Chondrocyte (in vitro differentiated cells): ENCODE measurements around the gene URB1. TPM values are rescaled to one million over a fixed set of nuclear protein-coding genes. Genes with fewer than 3 reads are reported as not detected.

Experiments
- DNase-seq: peaks from one replicate; pipeline ENCODE4 v3.0.0; 2021; ENCODE audit warnings: mixed read lengths, low spot score
- H3K27ac Mint-ChIP-seq: one replicate; pipeline ENCODE4 v1.8.0; 2021; ENCODE audit warnings: mild to moderate bottlenecking, moderate library complexity, mixed read lengths; ENCODE audit not compliant: unreplicated experiment
- H3K27me3 Mint-ChIP-seq: 2 replicates; pipeline ENCODE4 v1.8.0; 2021; ENCODE audit warnings: low read depth, mixed read lengths
- H3K36me3 Mint-ChIP-seq: 2 replicates; pipeline ENCODE4 v1.8.0; 2021; ENCODE audit warnings: low read depth, mixed read lengths
- H3K4me1 Mint-ChIP-seq: 2 replicates; pipeline ENCODE4 v1.8.0; 2021; ENCODE audit warnings: low read depth, mild to moderate bottlenecking, mixed read lengths
- H3K4me3 Mint-ChIP-seq: one replicate; pipeline ENCODE4 v1.8.0; 2021; ENCODE audit warnings: mild to moderate bottlenecking, moderate library complexity, mixed read lengths; ENCODE audit not compliant: unreplicated experiment
- H3K9me3 Mint-ChIP-seq: 2 replicates; pipeline ENCODE4 v1.8.0; 2021; ENCODE audit warnings: low read depth, mixed read lengths
- total RNA-seq: library from RNA; stranded (reverse); gene quantifications from 3 replicates; pipeline ENCODE4 v1.2.1, GENCODE V29; 2021
- TF ChIP-seq, protein P1 (sequence below): fragments of 200-600 bp; sonication (generic); IDR thresholded peaks from 2 replicates; pipeline ENCODE4 v1.5.0; 2021; ENCODE audit warnings: antibody characterized with exemption, mild to moderate bottlenecking, moderate library complexity

Gene URB1
- total RNA-seq, 1 donor from 2014 or later, result 15.1 TPM

DNA sequence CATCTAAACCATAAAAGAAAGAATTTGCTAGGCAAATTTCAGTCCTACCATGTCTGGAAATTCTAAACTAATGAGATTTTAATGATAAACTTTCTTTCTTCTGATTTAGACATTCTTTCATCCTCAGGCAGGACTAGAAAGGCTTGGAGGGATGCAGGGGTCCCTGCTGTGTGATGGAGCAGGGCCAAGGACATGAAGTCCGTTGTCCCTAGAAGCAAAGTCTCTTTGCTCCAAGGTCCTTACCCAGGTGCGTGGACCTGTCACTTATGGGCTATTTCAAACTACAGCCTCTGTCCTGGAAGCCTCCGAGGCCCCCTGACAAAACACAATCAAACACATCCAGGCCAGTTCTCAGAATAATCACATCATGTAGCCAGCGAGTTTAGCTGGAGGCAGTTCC lies 26.6 kb downstream of the URB1 start:
- H3K4me3 Mint-ChIP-seq, result no peak overlapping the region
- no peaks in the 10 kb centered on the region for H3K9me3 Mint-ChIP-seq
- TF ChIP-seq, protein P1, sequence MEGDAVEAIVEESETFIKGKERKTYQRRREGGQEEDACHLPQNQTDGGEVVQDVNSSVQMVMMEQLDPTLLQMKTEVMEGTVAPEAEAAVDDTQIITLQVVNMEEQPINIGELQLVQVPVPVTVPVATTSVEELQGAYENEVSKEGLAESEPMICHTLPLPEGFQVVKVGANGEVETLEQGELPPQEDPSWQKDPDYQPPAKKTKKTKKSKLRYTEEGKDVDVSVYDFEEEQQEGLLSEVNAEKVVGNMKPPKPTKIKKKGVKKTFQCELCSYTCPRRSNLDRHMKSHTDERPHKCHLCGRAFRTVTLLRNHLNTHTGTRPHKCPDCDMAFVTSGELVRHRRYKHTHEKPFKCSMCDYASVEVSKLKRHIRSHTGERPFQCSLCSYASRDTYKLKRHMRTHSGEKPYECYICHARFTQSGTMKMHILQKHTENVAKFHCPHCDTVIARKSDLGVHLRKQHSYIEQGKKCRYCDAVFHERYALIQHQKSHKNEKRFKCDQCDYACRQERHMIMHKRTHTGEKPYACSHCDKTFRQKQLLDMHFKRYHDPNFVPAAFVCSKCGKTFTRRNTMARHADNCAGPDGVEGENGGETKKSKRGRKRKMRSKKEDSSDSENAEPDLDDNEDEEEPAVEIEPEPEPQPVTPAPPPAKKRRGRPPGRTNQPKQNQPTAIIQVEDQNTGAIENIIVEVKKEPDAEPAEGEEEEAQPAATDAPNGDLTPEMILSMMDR, result no peak
- peaks cover 34% of the 10 kb centered on the region for H3K36me3 Mint-ChIP-seq
- no peak for DNase-seq
- H3K4me1 Mint-ChIP-seq, result peaks cover 32% of the 10 kb centered on the region
- no peak overlapping the region for H3K27ac Mint-ChIP-seq
- H3K27me3 Mint-ChIP-seq, result no peaks in the 10 kb centered on the region

DNA sequence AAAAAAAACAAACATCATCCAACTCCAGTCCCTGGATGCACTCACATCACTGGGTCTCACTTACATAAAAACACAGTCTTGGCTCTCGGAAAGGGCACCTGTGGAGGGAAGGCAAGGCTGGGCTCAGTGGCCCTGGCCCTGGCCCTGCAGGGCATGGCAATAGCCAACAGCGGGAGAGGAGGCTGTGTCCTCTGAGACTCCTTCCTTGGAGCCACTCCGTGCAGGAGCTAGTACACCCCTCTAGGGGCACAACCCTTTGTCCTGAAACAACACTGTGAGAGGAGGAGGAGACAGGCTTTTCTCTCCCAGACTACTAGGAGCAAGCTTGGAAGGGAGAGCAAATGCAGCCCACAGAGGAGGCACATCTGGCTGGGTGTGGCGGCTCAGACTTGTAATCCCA lies 28.0 kb downstream of the URB1 start:
- H3K4me1 Mint-ChIP-seq, result peaks cover 26% of the 10 kb centered on the region
- peaks cover 46% of the 10 kb centered on the region for H3K36me3 Mint-ChIP-seq
- H3K27me3 Mint-ChIP-seq, result no peaks in the 10 kb centered on the region
- TF ChIP-seq, protein P1, result peak; percentile 41
- no peaks in the 10 kb centered on the region for H3K9me3 Mint-ChIP-seq
- no peak overlapping the region for H3K4me3 Mint-ChIP-seq
- no peak for DNase-seq
- H3K27ac Mint-ChIP-seq, result peak overlapping the region; percentile 93

DNA sequence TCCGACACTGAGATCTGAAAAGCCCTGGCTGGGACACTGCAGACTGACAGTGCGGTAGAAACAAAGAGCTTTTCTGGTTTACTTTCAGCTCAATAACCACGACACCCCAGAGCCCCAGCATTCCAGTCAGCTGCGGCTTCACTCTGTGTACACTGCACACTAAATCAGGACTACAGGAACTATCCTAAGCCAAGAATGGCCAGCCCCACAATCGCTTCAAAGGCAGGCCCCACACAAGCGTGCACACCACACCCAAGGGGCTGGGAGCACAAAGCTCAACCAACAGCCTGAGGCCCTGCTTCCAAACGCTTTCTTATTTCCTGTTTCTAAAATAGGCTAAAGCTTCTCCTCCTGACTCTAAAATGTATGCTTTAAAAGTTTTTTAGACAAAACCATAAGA lies 28.4 kb downstream of the URB1 start:
- TF ChIP-seq, protein P1, result no peak
- DNase-seq, result no peak
- Mint-ChIP-seq H3K27ac (peak overlapping the region; percentile 93), H3K9me3 (no peaks in the 10 kb centered on the region), H3K4me3 (no peak overlapping the region), H3K27me3 (no peaks in the 10 kb centered on the region), H3K36me3 (peaks cover 48% of the 10 kb centered on the region), H3K4me1 (peaks cover 26% of the 10 kb centered on the region)

DNA sequence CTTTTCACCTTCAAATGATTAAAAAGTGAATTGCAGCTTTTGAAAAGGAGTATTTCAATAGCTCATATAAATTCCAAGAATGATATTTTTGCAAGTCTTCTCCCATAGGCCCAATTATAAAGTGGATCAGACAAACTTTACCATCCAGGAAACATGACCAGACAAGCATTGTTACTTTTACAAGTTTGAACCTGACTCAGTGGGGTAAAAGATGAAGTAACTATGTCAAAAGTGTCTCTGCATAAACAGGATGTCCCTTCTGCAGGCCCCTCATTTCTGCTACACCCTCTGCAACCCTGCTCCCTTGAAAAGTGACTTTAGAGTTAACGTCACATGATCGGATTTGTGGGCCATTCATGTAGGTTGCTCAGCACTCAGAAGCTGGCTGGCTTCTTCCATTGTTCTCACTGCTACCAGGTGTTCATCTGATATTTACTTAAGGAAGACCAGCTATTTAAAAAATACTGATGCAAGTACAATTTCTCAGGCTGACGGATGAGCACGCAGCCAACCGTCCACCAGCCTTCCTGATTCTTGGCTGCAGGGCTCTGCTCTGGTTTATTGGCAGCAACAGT lies 32.3 kb downstream of the URB1 start:
- no peak for DNase-seq
- Mint-ChIP-seq H3K27me3 (no peaks in the 10 kb centered on the region), H3K4me1 (peaks cover 14% of the 10 kb centered on the region), H3K27ac (no peak overlapping the region), H3K4me3 (no peak overlapping the region), H3K36me3 (peaks cover 48% of the 10 kb centered on the region), H3K9me3 (no peaks in the 10 kb centered on the region)
- TF ChIP-seq, protein P1, result no peak

DNA sequence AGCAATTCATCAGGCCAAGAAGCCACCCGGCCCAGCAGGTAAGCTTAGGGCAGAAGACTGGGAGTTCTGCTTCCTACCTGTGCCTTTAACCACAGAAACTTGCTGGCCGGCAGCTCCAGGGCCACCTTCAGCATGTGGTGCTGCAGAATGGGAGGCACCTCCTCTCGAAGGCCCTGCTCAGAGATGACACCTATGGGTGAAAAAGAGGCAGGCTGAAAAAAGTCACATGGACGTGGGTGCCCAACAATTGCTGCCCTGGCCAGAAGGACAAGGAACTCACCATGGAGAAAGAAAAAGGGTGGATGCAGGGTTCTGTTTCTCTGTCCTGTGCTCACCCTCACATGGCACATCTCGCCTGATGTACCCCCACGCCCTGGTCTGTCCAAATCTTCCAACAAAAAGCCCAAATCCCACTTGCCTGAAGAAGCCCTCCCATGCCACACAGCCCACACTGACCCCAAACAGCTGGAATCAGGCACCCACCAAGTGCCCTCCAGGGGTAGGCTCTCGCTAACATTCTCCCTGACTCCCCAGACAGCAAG lies 33.0 kb downstream of the URB1 start:
- H3K4me1 Mint-ChIP-seq, result peaks cover 8% of the 10 kb centered on the region
- no peaks in the 10 kb centered on the region for H3K27me3 Mint-ChIP-seq
- no peak overlapping the region for H3K27ac Mint-ChIP-seq
- no peak overlapping the region for H3K4me3 Mint-ChIP-seq
- H3K9me3 Mint-ChIP-seq, result no peaks in the 10 kb centered on the region
- TF ChIP-seq, protein P1, result peak; percentile 52
- peaks cover 51% of the 10 kb centered on the region for H3K36me3 Mint-ChIP-seq
- DNase-seq, result no peak
